Endothelial cell of umbilical vein (primary cell): ENCODE measurements around the gene SLC39A5. TPM values are rescaled to one million over a fixed set of nuclear protein-coding genes. Genes with fewer than 3 reads are reported as not detected.

Source experiments
- BruUV-seq: library from RNA; stranded (reverse); fragments of 400-500 nt; replicated peaks from 2 replicates; lab custom pipeline; 2021; lab: Mats Ljungman, UMichigan
- CTCF ChIA-PET: fragments of 300-600, 350-600 bp; sonication (Branson Sonifier 250); formaldehyde crosslinking; loops from one replicate; lab custom pipeline; 2021; ENCODE audit warnings: antibody characterized with exemption, inconsistent platforms; lab: Charles Lee
- POLR2A ChIA-PET: fragments of 300-600, 350-600 bp; sonication (Branson Sonifier 250); formaldehyde crosslinking; loops from one replicate; lab custom pipeline; 2021; ENCODE audit warnings: antibody characterized with exemption, inconsistent platforms; lab: Charles Lee
- DNase-seq: peaks from one replicate; pipeline ENCODE4 v3.0.0-alpha.2; 2011; ENCODE audit warnings: low read depth, low spot score
- FAIRE-seq: peaks from 2 replicates; lab custom pipeline; 2011; peaks lifted over from hg19 to GRCh38; lab: Jason Lieb, UNC
- H2AFZ ChIP-seq: 2 replicates; pipeline ENCODE4 v1.6.0; 2012; ENCODE audit warnings: low read depth, low read length, control low read depth, inconsistent platforms
- H3K27ac ChIP-seq: 2 replicates; pipeline ENCODE4 v1.5.1; 2011; ENCODE audit warnings: low read depth, mild to moderate bottlenecking, control low read depth, low read length, moderate library complexity; ENCODE audit not compliant: insufficient read depth
- H3K27me3 ChIP-seq, 2 experiments: 2 replicates each; pipeline versions ENCODE4 v1.6.0 to v1.6.1; 2011; ENCODE audit warnings: low read length in 2 of 2, mixed read lengths in 1 of 2; ENCODE audit not compliant: control insufficient read depth in 2 of 2, insufficient read depth in 2 of 2
- H3K36me3 ChIP-seq, 2 experiments: 2 replicates in 1 of 2; 3 replicates in 1 of 2; pipeline ENCODE4 v1.5.1; 2011; ENCODE audit warnings: low read length in 2 of 2, mild to moderate bottlenecking in 1 of 2, moderate library complexity in 1 of 2; ENCODE audit not compliant: control insufficient read depth in 2 of 2, insufficient read depth in 2 of 2; ENCODE audit errors: extremely low read depth in 1 of 2
- H3K4me1 ChIP-seq: 3 replicates; pipeline ENCODE4 v1.5.1; 2011; ENCODE audit warnings: mild to moderate bottlenecking, low read length; ENCODE audit not compliant: control insufficient read depth, insufficient read depth; ENCODE audit errors: extremely low read depth
- H3K4me2 ChIP-seq: 2 replicates; pipeline ENCODE4 v1.6.1; 2011; ENCODE audit warnings: low read length, control low read depth, mixed read lengths; ENCODE audit not compliant: insufficient read depth
- H3K4me3 ChIP-seq, 3 experiments: fragments of 200-600 bp in 1 of 3; sonication (generic), shearing (Covaris generic) in 1 of 3; replicated peaks in 1 of 3; 2 replicates each; pipeline ENCODE4 v1.5.1; 2011 to 2016; ENCODE audit warnings: control low read depth in 3 of 3, low read length in 3 of 3, mild to moderate bottlenecking in 2 of 3, inconsistent platforms in 1 of 3, low read depth in 1 of 3, moderate library complexity in 1 of 3; ENCODE audit not compliant: insufficient read depth in 1 of 3
- H3K79me2 ChIP-seq: 2 replicates; pipeline ENCODE4 v1.6.0; 2012; ENCODE audit warnings: low read length, inconsistent platforms; ENCODE audit not compliant: control insufficient read depth, insufficient read depth
- H3K9ac ChIP-seq: replicated peaks from 2 replicates; pipeline ENCODE3; 2011; ENCODE audit warnings: low read length, control low read depth; ENCODE audit not compliant: insufficient read depth; ENCODE audit errors: extremely low read depth
- H3K9me1 ChIP-seq: replicated peaks from 3 replicates; pipeline ENCODE4 v1.6.0; 2011; ENCODE audit warnings: mild to moderate bottlenecking, low read length; ENCODE audit not compliant: control insufficient read depth, insufficient read depth; ENCODE audit errors: extremely low read depth
- H3K9me3 ChIP-seq: replicated peaks from 2 replicates; pipeline ENCODE4 v1.5.1; 2012; ENCODE audit warnings: low read length, inconsistent platforms; ENCODE audit not compliant: control insufficient read depth, insufficient read depth
- H4K20me1 ChIP-seq: replicated peaks from 2 replicates; pipeline ENCODE3; 2011; ENCODE audit warnings: mild to moderate bottlenecking, low read length; ENCODE audit not compliant: control insufficient read depth, insufficient read depth; ENCODE audit errors: extremely low read depth
- CTCF ChIP-seq, 2 donors: IDR thresholded peaks; 1 replicate in 1 of 2; 2 replicates in 1 of 2; pipeline ENCODE4 v1.5.1; 2011; ENCODE audit warnings: low read length in 2 of 2, mild to moderate bottlenecking in 2 of 2, moderate library complexity in 2 of 2, control low read depth in 1 of 2, inconsistent platforms in 1 of 2, low read depth in 1 of 2; ENCODE audit not compliant: insufficient read depth in 1 of 2; ENCODE audit errors: extremely low read depth in 1 of 2
- EZH2 ChIP-seq: IDR thresholded peaks from 2 replicates; pipeline ENCODE4 v1.6.1; 2012; ENCODE audit warnings: borderline replicate concordance, low read depth, mild to moderate bottlenecking, moderate library complexity, low read length, inconsistent platforms; ENCODE audit not compliant: severe bottlenecking
- FOS ChIP-seq: IDR thresholded peaks from 2 replicates; pipeline ENCODE4 v1.6.1; 2011; ENCODE audit warnings: mild to moderate bottlenecking, low read length, moderate library complexity, borderline replicate concordance; ENCODE audit not compliant: insufficient read depth
- GATA2 ChIP-seq: IDR thresholded peaks from 2 replicates; pipeline ENCODE4 v1.7.0; 2011; ENCODE audit warnings: low read depth, mild to moderate bottlenecking, moderate library complexity, mixed read lengths, low read length; ENCODE audit not compliant: insufficient read length, insufficient read depth
- JUN ChIP-seq: IDR thresholded peaks from 2 replicates; pipeline ENCODE4 v1.6.1; 2011; ENCODE audit warnings: borderline replicate concordance, low read depth; ENCODE audit not compliant: insufficient read length, insufficient read depth
- MAX ChIP-seq: IDR thresholded peaks from 2 replicates; pipeline ENCODE4 v1.6.1; 2011; ENCODE audit not compliant: insufficient read depth, insufficient read length
- MYC ChIP-seq: IDR thresholded peaks from one replicate; pipeline ENCODE4 v1.6.1; 2011; ENCODE audit warnings: mild to moderate bottlenecking, low read depth, low read length
- POLR2A ChIP-seq: IDR thresholded peaks from 2 replicates; pipeline ENCODE4 v1.6.1; 2012; ENCODE audit warnings: low read depth, mild to moderate bottlenecking, control low read depth, low read length
- POLR2AphosphoS5 ChIP-seq: IDR thresholded peaks from 2 replicates; pipeline ENCODE4 v1.6.1; 2012; ENCODE audit warnings: low read depth, mild to moderate bottlenecking, control low read depth, low read length, moderate library complexity; ENCODE audit not compliant: insufficient read depth
- dilution Hi-C: fragments of 300-500 bp; cut with MboI; formaldehyde crosslinking; loops from one replicate; pipeline ENCODE4 v1.15.0; 2019; ENCODE audit warnings: low sequenced_read_pairs; ENCODE audit not compliant: extremely low pct_ligation_motif_present
- intact Hi-C: fragments of 100-400 bp; cut with micrococcal nuclease; formaldehyde crosslinking; loops from one replicate; pipeline ENCODE4 v1.10.0; 2022
- polyA plus RNA-seq, 4 experiments: library from polyadenylated mRNA; depleted of rRNA in 3 of 4; stranded (reverse) in 3 of 4; unstranded in 1 of 4; fragments of >200 nt; gene quantifications; 2 replicates each; pipeline versions ENCODE4 v1.2.1 to v1.2.3, GENCODE V29; 2011 to 2012; ENCODE audit warnings: missing spikeins in 1 of 4
- total RNA-seq: library from RNA; stranded (reverse); gene quantifications from 2 replicates; pipeline ENCODE4 v1.2.3, GENCODE V29; 2021

Gene SLC39A5
- total and polyA plus RNA-seq, 2 donors (not counting 3 experiments of a cell fraction or from before 2014, with no cell fraction given) = 0.10 TPM; not detected in 1

GRCh38 chr12:56236985-56237384 lies 7.1 kb downstream of the SLC39A5 start:
- TF ChIP-seq JUN (no peak), GATA2 (no peak), MAX (no peak), POLR2A (no peak), POLR2AphosphoS5 (no peak), EZH2 (no peak), MYC (no peak), FOS (no peak), CTCF (IDR thresholded peaks at IDR 0.05; ENCODE audit: extremely low read depth in 1 of 2, insufficient read depth in 1 of 2, low read depth in 1 of 2, low read length in 2 of 2) (no peak)
- Histone ChIP-seq H3K27me3 (no peaks in the 10 kb centered on the region), H3K36me3 (peaks cover 6 to 31% of the 10 kb centered on the region in 2 experiments), H3K9me3 (no peaks in the 10 kb centered on the region), H3K79me2 (no peaks in the 10 kb centered on the region), H3K4me1 (no peaks in the 10 kb centered on the region), H2AFZ (no peak overlapping the region), H4K20me1 (no peaks in the 10 kb centered on the region), H3K4me2 (no peak overlapping the region), H3K9me1 (no peaks in the 10 kb centered on the region), H3K4me3 (no peak overlapping the region), H3K9ac (no peak overlapping the region), H3K27ac (no peak overlapping the region)
- DNase-seq = no peak
- FAIRE-seq = no peak
- intact Hi-C loops = no loop called here
- BruUV-seq = no TSS peak
- ChIA-PET POLR2A (interaction anchor here (0.8 kb wide), 1 partner anchor 38 kb away, joined by 6 read pairs; no protein-coding TSS in a partner anchor), CTCF (interaction anchor here (1.0 to 2.0 kb wide), 3 partner anchors 14 to 30 kb away, joined by 3 to 6 read pairs (median 3); partner anchors contain the start of genes ANKRD52 and RNF41)
- dilution Hi-C loops = no loop called here
